Spinal cord (tissue), 10 donors: Measurements from ENCODE around the gene PEA15. TPM values are rescaled to one million over a fixed set of nuclear protein-coding genes. Genes with fewer than 3 reads are reported as not detected.

Source experiments
- DNase-seq, 6 donors: peaks; one replicate each; pipeline versions ENCODE4 v3.0.0 to v3.0.0-alpha.2; 2013 to 2015; ENCODE audit warnings: low spot score in 6 of 6, low read depth in 4 of 6
- H3K27ac ChIP-seq: one replicate; pipeline ENCODE4 v1.5.1; 2013; ENCODE audit warnings: low read depth, low read length, control low read depth
- H3K27me3 ChIP-seq: one replicate; pipeline ENCODE4 v1.6.1; 2013; ENCODE audit warnings: low read length; ENCODE audit not compliant: control insufficient read depth, insufficient read depth
- H3K36me3 ChIP-seq: one replicate; pipeline ENCODE4 v1.6.1; 2013; ENCODE audit warnings: low read length; ENCODE audit not compliant: control insufficient read depth, insufficient read depth
- H3K4me1 ChIP-seq: one replicate; pipeline ENCODE4 v1.6.1; 2013; ENCODE audit warnings: low read length; ENCODE audit not compliant: control insufficient read depth, insufficient read depth
- H3K4me3 ChIP-seq: one replicate; pipeline ENCODE4 v1.5.1; 2013; ENCODE audit warnings: low read depth, low read length, control low read depth
- H3K9me3 ChIP-seq: one replicate; pipeline ENCODE4 v1.6.1; 2013; ENCODE audit warnings: low read length; ENCODE audit not compliant: control insufficient read depth, insufficient read depth
- WGBS: methylation state at CpG from one replicate; pipeline ENCODE4 v1.1.5; 2013; ENCODE audit warnings: missing lambda C conversion rate; ENCODE audit not compliant: insufficient coverage; 5-methylcytosine and 5-hydroxymethylcytosine counted together
- polyA plus RNA-seq, 2 donors: library from polyadenylated mRNA; unstranded; fragments of 120-200 nt; gene quantifications; one replicate each; pipeline ENCODE4 v1.2.1, GENCODE V29; 2013; ENCODE audit not compliant: insufficient read length in 2 of 2
- total RNA-seq, 2 donors: library from RNA; depleted of rRNA in 1 of 2; stranded (reverse); fragments of 120-200 nt in 1 of 2; fragments of >200 nt in 1 of 2; gene quantifications; one replicate each; pipeline versions ENCODE4 v1.2.3 to v1.2.4, GENCODE V29; 2013 to 2014
- donor health status: healthy.

Gene PEA15
- total and polyA plus RNA-seq, 4 donors = 135 to 919 (median 445) TPM

GRCh38 chr1:160192234-160192633 lies 12.9 kb upstream of the PEA15 start:
- Histone ChIP-seq H3K27me3 (no peaks in the 10 kb centered on the region), H3K9me3 (no peaks in the 10 kb centered on the region), H3K27ac (no peak overlapping the region), H3K4me1 (peaks cover 41% of the 10 kb centered on the region), H3K36me3 (no peaks in the 10 kb centered on the region), H3K4me3 (no peak overlapping the region)
- peak in 1 of 6 donors; percentile 32 for DNase-seq

GRCh38 chr1:160193091-160193819 lies 11.9 kb upstream of the PEA15 start:
- Histone ChIP-seq H3K27ac (no peak overlapping the region), H3K4me3 (no peak overlapping the region)
- 29% methylated on average over 6 of the region's 16 CpGs for WGBS

GRCh38 chr1:160193832-160194736 lies 11.1 kb upstream of the PEA15 start:
- Histone ChIP-seq H3K4me1 (peaks cover 44% of the 10 kb centered on the region), H3K4me3 (no peak overlapping the region), H3K36me3 (no peaks in the 10 kb centered on the region), H3K9me3 (no peaks in the 10 kb centered on the region), H3K27me3 (no peaks in the 10 kb centered on the region), H3K27ac (no peak overlapping the region)
- WGBS = 85% methylated on average over 9 of the region's 9 CpGs
- no peak for DNase-seq

More at GRCh38 chr1:160193091-160193819, 11.9 kb upstream of the PEA15 start:
- H3K36me3 ChIP-seq = no peaks in the 10 kb centered on the region
- H3K9me3 ChIP-seq = no peaks in the 10 kb centered on the region
- H3K4me1 ChIP-seq = peaks cover 44% of the 10 kb centered on the region
- DNase-seq = peak in 5 of 6 donors; percentile 81 to 96 (median 85)
- no peaks in the 10 kb centered on the region for H3K27me3 ChIP-seq

- no peak overlapping the region for H3K27ac ChIP-seq
- DNase-seq = no peak
- 100% methylated on average over 1 of the region's 2 CpGs for WGBS
- H3K4me3 ChIP-seq = no peak overlapping the region
- peaks cover 40% of the 10 kb centered on the region for H3K4me1 ChIP-seq
- H3K27me3 ChIP-seq = no peaks in the 10 kb centered on the region
- no peaks in the 10 kb centered on the region for H3K9me3 ChIP-seq
- no peaks in the 10 kb centered on the region for H3K36me3 ChIP-seq
Observed at GRCh38 chr1:160194737-160195059, 10.5 kb upstream of the PEA15 start.

GRCh38 chr1:160196143-160196542 lies 9.0 kb upstream of the PEA15 start:
- H3K27me3 ChIP-seq = no peaks in the 10 kb centered on the region
- no peak for DNase-seq
- no peak overlapping the region for H3K4me3 ChIP-seq
- H3K36me3 ChIP-seq = no peaks in the 10 kb centered on the region
- H3K4me1 ChIP-seq = peaks cover 27% of the 10 kb centered on the region
- no peak overlapping the region for H3K27ac ChIP-seq
- no peaks in the 10 kb centered on the region for H3K9me3 ChIP-seq
- 92% methylated on average over 3 of the region's 4 CpGs for WGBS

- H3K27ac ChIP-seq = no peak overlapping the region
- no peak overlapping the region for H3K4me3 ChIP-seq
- H3K27me3 ChIP-seq = no peaks in the 10 kb centered on the region
- H3K9me3 ChIP-seq = no peaks in the 10 kb centered on the region
- 26% methylated on average over 2 of the region's 4 CpGs for WGBS
- DNase-seq = peak in 3 of 6 donors; percentile 29 to 87 (median 59)
- peaks cover 22% of the 10 kb centered on the region for H3K4me1 ChIP-seq
- H3K36me3 ChIP-seq = no peaks in the 10 kb centered on the region
Observed at GRCh38 chr1:160197231-160197630, 8.0 kb upstream of the PEA15 start.

GRCh38 chr1:160200786-160201185 lies 4.4 kb upstream of the PEA15 start:
- WGBS = 96% methylated on average over 2 of the region's 4 CpGs
- H3K9me3 ChIP-seq = no peaks in the 10 kb centered on the region
- H3K4me3 ChIP-seq = no peak overlapping the region
- no peaks in the 10 kb centered on the region for H3K27me3 ChIP-seq
- H3K4me1 ChIP-seq = peaks cover 21% of the 10 kb centered on the region
- H3K36me3 ChIP-seq = no peaks in the 10 kb centered on the region
- no peak overlapping the region for H3K27ac ChIP-seq
- no peak for DNase-seq

GRCh38 chr1:160204526-160205241 lies 500 bp upstream of the PEA15 start:
- H3K9me3 ChIP-seq = no peaks in the 10 kb centered on the region
- no peaks in the 10 kb centered on the region for H3K27me3 ChIP-seq
- H3K36me3 ChIP-seq = peaks cover 25% of the 10 kb centered on the region
- peaks cover 48% of the 10 kb centered on the region for H3K4me1 ChIP-seq
- DNase-seq = peak in 1 of 6 donors; percentile 18
- H3K27ac ChIP-seq = peak overlapping the region; percentile 86
- H3K4me3 ChIP-seq = peak overlapping the region; percentile 26
- WGBS = 71% methylated on average over 1 of the region's 7 CpGs

GRCh38 chr1:160206036-160206389 lies 829 bp downstream of the PEA15 start:
- DNase-seq = peak in 2 of 6 donors; percentile 72 to 75
- H3K36me3 ChIP-seq = peaks cover 27% of the 10 kb centered on the region
- H3K9me3 ChIP-seq = no peaks in the 10 kb centered on the region
- peak overlapping the region; percentile 94 for H3K4me3 ChIP-seq
- H3K27ac ChIP-seq = peak overlapping the region; percentile 94
- peaks cover 62% of the 10 kb centered on the region for H3K4me1 ChIP-seq
- no peaks in the 10 kb centered on the region for H3K27me3 ChIP-seq
- WGBS = 2% methylated on average over 6 of the region's 9 CpGs
